HepG2 (cell line): ENCODE results near the gene CDC42EP4. TPM values are rescaled to one million over a fixed set of nuclear protein-coding genes. Genes with fewer than 3 reads are reported as not detected.

Experiments used
- FOXK1 ChIP-seq: sonication (generic); formaldehyde crosslinking; IDR thresholded peaks from 2 replicates; pipeline ENCODE4 v1.4.0; 2020; ENCODE audit warnings: low read depth, missing genetic modification reagents, borderline replicate concordance
- FOXK2 ChIP-seq: fragments of 450-650 bp; IDR thresholded peaks from 2 replicates; pipeline ENCODE4 v1.6.1; 2016
- GPN1 ChIP-seq: sonication (generic); formaldehyde crosslinking; IDR thresholded peaks from 2 replicates; pipeline ENCODE4 v1.5.1; 2020; ENCODE audit warnings: missing genetic modification reagents, borderline replicate concordance
- IRF9 ChIP-seq: sonication (generic); formaldehyde crosslinking; IDR thresholded peaks from 2 replicates; pipeline ENCODE4 v1.8.0; 2022; ENCODE audit warnings: missing genetic modification reagents, mild to moderate bottlenecking, borderline replicate concordance
- NFYB ChIP-seq: sonication (generic); formaldehyde crosslinking; IDR thresholded peaks from 2 replicates; pipeline ENCODE4 v1.4.0; 2020; ENCODE audit warnings: missing genetic modification reagents
- RXRA ChIP-seq: sonication (generic); formaldehyde crosslinking; IDR thresholded peaks from 2 replicates; pipeline ENCODE4 v1.5.1; 2020; ENCODE audit warnings: missing genetic modification reagents
- SAP130 ChIP-seq: IDR thresholded peaks from 2 replicates; pipeline ENCODE4 v1.6.1; 2016; ENCODE audit warnings: low read depth
- SNAPC2 ChIP-seq: sonication (generic); formaldehyde crosslinking; IDR thresholded peaks from 2 replicates; pipeline ENCODE4 v1.8.1; 2022; ENCODE audit warnings: mild to moderate bottlenecking, missing genetic modification reagents
- SRF ChIP-seq: IDR thresholded peaks from 2 replicates; pipeline ENCODE4 v1.6.1; 2011; ENCODE audit warnings: mild to moderate bottlenecking, low read depth, low read length, moderate library complexity
- STAT6 ChIP-seq: sonication (generic); formaldehyde crosslinking; IDR thresholded peaks from 2 replicates; pipeline ENCODE4 v1.4.0; 2020; ENCODE audit warnings: missing genetic modification reagents, mild to moderate bottlenecking, borderline replicate concordance
- TBX3 ChIP-seq: fragments of 450-650 bp; IDR thresholded peaks from 2 replicates; pipeline ENCODE4 v1.6.1; 2017; ENCODE audit warnings: antibody characterized with exemption, mild to moderate bottlenecking, inconsistent platforms, borderline replicate concordance
- XRCC5 ChIP-seq: fragments of 200-400 bp; formaldehyde crosslinking; optimal IDR thresholded peaks from 2 replicates; pipeline ENCODE3; 2017; ENCODE audit warnings: mild to moderate bottlenecking, low read length
- ZNF124 ChIP-seq: sonication (generic); formaldehyde crosslinking; IDR thresholded peaks from 2 replicates; pipeline ENCODE4 v1.4.0; 2020; ENCODE audit warnings: missing genetic modification reagents
- ZNF737 ChIP-seq: sonication (generic); formaldehyde crosslinking; IDR thresholded peaks from 2 replicates; pipeline ENCODE4 v1.5.0; 2020; ENCODE audit warnings: missing genetic modification reagents, mild to moderate bottlenecking, borderline replicate concordance
- polyA plus RNA-seq, 8 experiments: library from polyadenylated mRNA; depleted of rRNA in 3 of 8; stranded (reverse) in 7 of 8; unstranded in 1 of 8; fragments of >200 nt; fragmentation: Illumina TruSeq in 4 of 8; extraction: Trizol in 4 of 8; gene quantifications; 2 replicates each; pipeline versions ENCODE4 v1.2.1 to v1.2.3, GENCODE V29; 2011 to 2016; ENCODE audit warnings: low read depth in 4 of 8, missing spikeins in 1 of 8, mixed read lengths in 1 of 8; ENCODE audit not compliant: insufficient read depth in 1 of 8
- total RNA-seq, 5 experiments: library from RNA; depleted of rRNA; stranded (reverse); fragments of >200 nt; fragmentation: Illumina TruSeq; extraction: Trizol; gene quantifications; 2 replicates each; pipeline ENCODE4 v1.2.3, GENCODE V29; 2016; ENCODE audit warnings: low read depth in 1 of 5
- TF ChIP-seq, protein P1 (sequence below): sonication (generic); formaldehyde crosslinking; IDR thresholded peaks from 2 replicates; pipeline ENCODE4 v1.4.0; 2020; ENCODE audit warnings: missing genetic modification reagents, mild to moderate bottlenecking, borderline replicate concordance
- TF ChIP-seq, protein P2 (sequence below): sonication (generic); formaldehyde crosslinking; IDR thresholded peaks from 2 replicates; pipeline ENCODE4 v1.4.0; 2020; ENCODE audit warnings: mild to moderate bottlenecking, missing genetic modification reagents
- TF ChIP-seq, protein P3 (sequence below): IDR thresholded peaks from 2 replicates; pipeline ENCODE4 v1.6.1; 2016
- TF ChIP-seq, protein P4 (sequence below): sonication (generic); formaldehyde crosslinking; IDR thresholded peaks from 2 replicates; pipeline ENCODE4 v1.4.0; 2020; ENCODE audit warnings: mild to moderate bottlenecking, missing genetic modification reagents

Gene CDC42EP4
- total and polyA plus RNA-seq, 2 of the 13 experiments (the other 11 are each of a cell fraction or from before 2014, with no cell fraction given) = 19.0 to 54.0 TPM

DNA sequence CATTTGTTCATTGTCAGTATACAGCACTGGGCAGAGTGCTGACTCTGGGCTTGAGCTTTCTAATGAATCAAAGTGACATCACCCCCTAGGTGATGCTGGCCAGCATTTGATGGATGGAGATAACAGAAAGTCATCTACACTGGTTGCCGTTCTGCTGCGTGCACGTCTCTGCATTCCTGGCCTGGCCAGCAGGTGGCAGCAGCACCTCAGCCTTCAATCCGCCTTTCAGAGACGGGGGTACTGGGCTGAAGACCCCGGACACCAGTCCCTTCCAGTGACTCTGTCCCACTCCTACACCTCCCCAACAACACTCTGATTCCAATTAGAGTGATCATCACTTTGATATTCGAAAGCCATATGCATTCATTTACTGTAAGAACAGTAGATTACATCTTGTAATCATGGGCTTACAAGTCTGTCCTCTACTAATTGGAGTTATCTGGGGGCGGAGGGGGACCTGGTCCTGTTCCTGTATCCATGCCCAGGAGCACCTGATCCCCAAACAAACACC lies 56.1 kb downstream of the CDC42EP4 start (continued):
- TF ChIP-seq STAT6 (CRISPR knock-in tag) (no peak), IRF9 (no peak), GPN1 (CRISPR knock-in tag) (no peak), ZNF124 (peak; percentile 83; the same call in 1 of the 2 replicates), SRF (no peak), RXRA (peak; percentile 46; the same call in 1 of the 2 replicates), SAP130 (CRISPR knock-in tag) (no peak), TBX3 (no peak), FOXK1 (CRISPR knock-in tag) (peak; percentile 41; the same call in 1 of the 2 replicates), ZNF737 (CRISPR knock-in tag) (no peak), SNAPC2 (CRISPR knock-in tag) (no peak), XRCC5 (peak; percentile 74), FOXK2 (no peak), NFYB (CRISPR knock-in tag) (no peak)
- TF ChIP-seq, protein P1, sequence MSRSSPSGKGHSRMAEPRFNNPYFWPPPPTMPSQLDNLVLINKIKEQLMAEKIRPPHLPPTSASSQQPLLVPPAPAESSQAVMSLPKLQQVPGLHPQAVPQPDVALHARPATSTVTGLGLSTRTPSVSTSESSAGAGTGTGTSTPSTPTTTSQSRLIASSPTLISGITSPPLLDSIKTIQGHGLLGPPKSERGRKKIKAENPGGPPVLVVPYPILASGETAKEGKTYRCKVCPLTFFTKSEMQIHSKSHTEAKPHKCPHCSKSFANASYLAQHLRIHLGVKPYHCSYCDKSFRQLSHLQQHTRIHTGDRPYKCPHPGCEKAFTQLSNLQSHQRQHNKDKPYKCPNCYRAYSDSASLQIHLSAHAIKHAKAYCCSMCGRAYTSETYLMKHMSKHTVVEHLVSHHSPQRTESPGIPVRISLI = no peak
- TF ChIP-seq, protein P2, sequence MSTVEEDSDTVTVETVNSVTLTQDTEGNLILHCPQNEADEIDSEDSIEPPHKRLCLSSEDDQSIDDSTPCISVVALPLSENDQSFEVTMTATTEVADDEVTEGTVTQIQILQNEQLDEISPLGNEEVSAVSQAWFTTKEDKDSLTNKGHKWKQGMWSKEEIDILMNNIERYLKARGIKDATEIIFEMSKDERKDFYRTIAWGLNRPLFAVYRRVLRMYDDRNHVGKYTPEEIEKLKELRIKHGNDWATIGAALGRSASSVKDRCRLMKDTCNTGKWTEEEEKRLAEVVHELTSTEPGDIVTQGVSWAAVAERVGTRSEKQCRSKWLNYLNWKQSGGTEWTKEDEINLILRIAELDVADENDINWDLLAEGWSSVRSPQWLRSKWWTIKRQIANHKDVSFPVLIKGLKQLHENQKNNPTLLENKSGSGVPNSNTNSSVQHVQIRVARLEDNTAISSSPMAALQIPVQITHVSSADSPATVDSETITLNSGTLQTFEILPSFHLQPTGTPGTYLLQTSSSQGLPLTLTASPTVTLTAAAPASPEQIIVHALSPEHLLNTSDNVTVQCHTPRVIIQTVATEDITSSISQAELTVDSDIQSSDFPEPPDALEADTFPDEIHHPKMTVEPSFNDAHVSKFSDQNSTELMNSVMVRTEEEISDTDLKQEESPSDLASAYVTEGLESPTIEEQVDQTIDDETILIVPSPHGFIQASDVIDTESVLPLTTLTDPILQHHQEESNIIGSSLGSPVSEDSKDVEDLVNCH (CRISPR knock-in tag) = no peak
- TF ChIP-seq, protein P3, sequence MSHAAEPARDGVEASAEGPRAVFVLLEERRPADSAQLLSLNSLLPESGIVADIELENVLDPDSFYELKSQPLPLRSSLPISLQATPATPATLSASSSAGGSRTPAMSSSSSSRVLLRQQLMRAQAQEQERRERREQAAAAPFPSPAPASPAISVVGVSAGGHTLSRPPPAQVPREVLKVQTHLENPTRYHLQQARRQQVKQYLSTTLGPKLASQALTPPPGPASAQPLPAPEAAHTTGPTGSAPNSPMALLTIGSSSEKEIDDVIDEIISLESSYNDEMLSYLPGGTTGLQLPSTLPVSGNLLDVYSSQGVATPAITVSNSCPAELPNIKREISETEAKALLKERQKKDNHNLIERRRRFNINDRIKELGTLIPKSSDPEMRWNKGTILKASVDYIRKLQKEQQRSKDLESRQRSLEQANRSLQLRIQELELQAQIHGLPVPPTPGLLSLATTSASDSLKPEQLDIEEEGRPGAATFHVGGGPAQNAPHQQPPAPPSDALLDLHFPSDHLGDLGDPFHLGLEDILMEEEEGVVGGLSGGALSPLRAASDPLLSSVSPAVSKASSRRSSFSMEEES (CRISPR knock-in tag) = 0 out of 2 replicates have a peak, but pooled peaks have one; percentile 27
- TF ChIP-seq, protein P4, sequence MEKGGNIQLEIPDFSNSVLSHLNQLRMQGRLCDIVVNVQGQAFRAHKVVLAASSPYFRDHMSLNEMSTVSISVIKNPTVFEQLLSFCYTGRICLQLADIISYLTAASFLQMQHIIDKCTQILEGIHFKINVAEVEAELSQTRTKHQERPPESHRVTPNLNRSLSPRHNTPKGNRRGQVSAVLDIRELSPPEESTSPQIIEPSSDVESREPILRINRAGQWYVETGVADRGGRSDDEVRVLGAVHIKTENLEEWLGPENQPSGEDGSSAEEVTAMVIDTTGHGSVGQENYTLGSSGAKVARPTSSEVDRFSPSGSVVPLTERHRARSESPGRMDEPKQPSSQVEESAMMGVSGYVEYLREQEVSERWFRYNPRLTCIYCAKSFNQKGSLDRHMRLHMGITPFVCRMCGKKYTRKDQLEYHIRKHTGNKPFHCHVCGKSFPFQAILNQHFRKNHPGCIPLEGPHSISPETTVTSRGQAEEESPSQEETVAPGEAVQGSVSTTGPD (CRISPR knock-in tag) = no peak
